ENCODE results near the gene TTYH2.

Gene TTYH2

DNA sequence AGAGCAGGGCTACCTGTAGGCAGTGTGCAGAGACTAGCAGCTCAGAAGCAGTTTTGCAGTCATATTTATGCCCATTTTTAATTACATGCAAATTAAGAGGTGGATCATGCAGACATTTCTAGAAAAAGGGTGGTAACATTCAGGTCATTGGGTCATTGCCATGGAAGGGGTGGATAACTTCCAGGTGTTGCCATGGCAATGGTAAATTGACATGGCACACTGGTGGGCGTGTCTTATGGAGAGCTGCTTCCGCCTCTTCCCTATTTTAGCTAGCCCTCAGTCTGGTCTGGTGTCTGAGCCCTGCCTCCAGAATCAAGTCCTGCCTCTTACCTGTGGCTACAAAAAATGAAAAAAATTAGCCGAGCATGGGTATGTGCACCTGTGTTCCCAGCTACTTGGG lies 57.9 kb downstream of the TTYH2 start:
- no peaks in the 10 kb centered on the region for H3F3A ChIP-seq (ENCODE audit: insufficient read depth, low read length)
- H3K4me3 ChIP-seq (ENCODE audit: low read depth, low read length, poor library complexity, severe bottlenecking) = no peak overlapping the region
- no peaks in the 10 kb centered on the region for H3K9me2 ChIP-seq (ENCODE audit: low read depth, low read length)
- no peaks in the 10 kb centered on the region for H3K36me3 ChIP-seq (ENCODE audit: insufficient read depth, low read length)
- no peaks in the 10 kb centered on the region for H3K4me1 ChIP-seq (ENCODE audit: insufficient read depth, low read length, severe bottlenecking)
- no peak overlapping the region for H3K27ac ChIP-seq (ENCODE audit: low read depth, low read length, poor library complexity, severe bottlenecking)
- H3K79me2 ChIP-seq (ENCODE audit: insufficient read depth, low read length) = no peaks in the 10 kb centered on the region
- no peak for TF ChIP-seq EZH2 (IDR thresholded peaks at IDR 0.05; ENCODE audit: borderline replicate concordance, low read length)
- TF ChIP-seq, protein P1, sequence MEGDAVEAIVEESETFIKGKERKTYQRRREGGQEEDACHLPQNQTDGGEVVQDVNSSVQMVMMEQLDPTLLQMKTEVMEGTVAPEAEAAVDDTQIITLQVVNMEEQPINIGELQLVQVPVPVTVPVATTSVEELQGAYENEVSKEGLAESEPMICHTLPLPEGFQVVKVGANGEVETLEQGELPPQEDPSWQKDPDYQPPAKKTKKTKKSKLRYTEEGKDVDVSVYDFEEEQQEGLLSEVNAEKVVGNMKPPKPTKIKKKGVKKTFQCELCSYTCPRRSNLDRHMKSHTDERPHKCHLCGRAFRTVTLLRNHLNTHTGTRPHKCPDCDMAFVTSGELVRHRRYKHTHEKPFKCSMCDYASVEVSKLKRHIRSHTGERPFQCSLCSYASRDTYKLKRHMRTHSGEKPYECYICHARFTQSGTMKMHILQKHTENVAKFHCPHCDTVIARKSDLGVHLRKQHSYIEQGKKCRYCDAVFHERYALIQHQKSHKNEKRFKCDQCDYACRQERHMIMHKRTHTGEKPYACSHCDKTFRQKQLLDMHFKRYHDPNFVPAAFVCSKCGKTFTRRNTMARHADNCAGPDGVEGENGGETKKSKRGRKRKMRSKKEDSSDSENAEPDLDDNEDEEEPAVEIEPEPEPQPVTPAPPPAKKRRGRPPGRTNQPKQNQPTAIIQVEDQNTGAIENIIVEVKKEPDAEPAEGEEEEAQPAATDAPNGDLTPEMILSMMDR (IDR thresholded peaks at IDR 0.05; ENCODE audit: low read length) = no peak
- no peak overlapping the region for H3K4me2 ChIP-seq (ENCODE audit: low read length)
- H4K20me1 ChIP-seq (ENCODE audit: insufficient read depth, low read length) = no peaks in the 10 kb centered on the region
- no peaks in the 10 kb centered on the region for H3K9me3 ChIP-seq (ENCODE audit: low read length)
- no peak overlapping the region for H2AFZ ChIP-seq (ENCODE audit: low read length)
- no peaks in the 10 kb centered on the region for H3K27me3 ChIP-seq (ENCODE audit: insufficient read depth, low read length)
- no peak overlapping the region for H3K9ac ChIP-seq (ENCODE audit: low read length)

GRCh38 chr17:74271901-74272561 lies 58.7 kb downstream of the TTYH2 start:
- Histone ChIP-seq H2AFZ (ENCODE audit: low read length) (no peak overlapping the region), H3K9me3 (ENCODE audit: low read length) (no peaks in the 10 kb centered on the region), H3K36me3 (ENCODE audit: insufficient read depth, low read length) (no peaks in the 10 kb centered on the region), H3K4me2 (ENCODE audit: low read length) (no peak overlapping the region), H3K9me2 (ENCODE audit: low read depth, low read length) (no peaks in the 10 kb centered on the region), H3K9ac (ENCODE audit: low read length) (no peak overlapping the region), H3K27ac (ENCODE audit: low read depth, low read length, poor library complexity, severe bottlenecking) (no peak overlapping the region), H3K4me3 (ENCODE audit: low read depth, low read length, poor library complexity, severe bottlenecking) (no peak overlapping the region), H3F3A (ENCODE audit: insufficient read depth, low read length) (no peaks in the 10 kb centered on the region), H3K79me2 (ENCODE audit: insufficient read depth, low read length) (no peaks in the 10 kb centered on the region), H3K27me3 (ENCODE audit: insufficient read depth, low read length) (no peaks in the 10 kb centered on the region), H3K4me1 (ENCODE audit: insufficient read depth, low read length, severe bottlenecking) (no peaks in the 10 kb centered on the region), H4K20me1 (ENCODE audit: insufficient read depth, low read length) (no peaks in the 10 kb centered on the region)
- TF ChIP-seq EZH2 (IDR thresholded peaks at IDR 0.05; ENCODE audit: borderline replicate concordance, low read length) = no peak
- TF ChIP-seq, protein P1 (IDR thresholded peaks at IDR 0.05; ENCODE audit: low read length) = no peak

DNA sequence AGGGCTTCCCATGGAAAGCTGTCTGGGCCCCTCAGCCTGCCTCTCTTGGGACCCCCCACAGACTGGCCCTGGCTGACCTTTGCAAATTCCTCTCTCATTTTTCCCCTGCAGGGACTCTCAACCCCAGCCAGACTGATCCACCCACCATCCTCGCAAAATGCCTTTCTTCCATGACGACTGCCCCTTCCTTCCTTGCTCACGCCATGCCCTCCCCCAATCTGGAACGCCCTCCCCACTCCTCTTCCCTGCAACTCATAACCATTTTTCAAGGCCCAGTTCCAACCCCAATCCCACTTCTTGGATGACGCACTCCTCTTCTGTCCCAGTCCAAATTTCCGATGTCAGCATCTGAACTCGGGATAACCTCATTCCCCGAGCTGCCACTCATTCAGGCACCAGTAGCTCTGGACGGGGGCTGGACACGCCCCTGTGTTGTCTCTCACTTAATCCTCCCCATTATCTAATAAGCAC lies 59.4 kb downstream of the TTYH2 start:
- TF ChIP-seq EZH2 (IDR thresholded peaks at IDR 0.05; ENCODE audit: borderline replicate concordance, low read length) = no peak
- TF ChIP-seq, protein P1 (IDR thresholded peaks at IDR 0.05; ENCODE audit: low read length) = no peak
- Histone ChIP-seq H3K27ac (ENCODE audit: low read depth, low read length, poor library complexity, severe bottlenecking) (no peak overlapping the region), H3K27me3 (ENCODE audit: insufficient read depth, low read length) (no peaks in the 10 kb centered on the region), H2AFZ (ENCODE audit: low read length) (no peak overlapping the region), H3K4me3 (ENCODE audit: low read depth, low read length, poor library complexity, severe bottlenecking) (no peak overlapping the region), H3F3A (ENCODE audit: insufficient read depth, low read length) (no peaks in the 10 kb centered on the region), H3K36me3 (ENCODE audit: insufficient read depth, low read length) (no peaks in the 10 kb centered on the region), H3K9me2 (ENCODE audit: low read depth, low read length) (no peaks in the 10 kb centered on the region), H3K4me2 (ENCODE audit: low read length) (no peak overlapping the region), H3K79me2 (ENCODE audit: insufficient read depth, low read length) (no peaks in the 10 kb centered on the region), H3K9ac (ENCODE audit: low read length) (no peak overlapping the region), H4K20me1 (ENCODE audit: insufficient read depth, low read length) (no peaks in the 10 kb centered on the region), H3K4me1 (ENCODE audit: insufficient read depth, low read length, severe bottlenecking) (no peaks in the 10 kb centered on the region), H3K9me3 (ENCODE audit: low read length) (no peaks in the 10 kb centered on the region)

All from OCI-LY1 (cell line).